Transverse colon (tissue), 4 donors: ENCODE data around the gene TSPAN5. TPM values are rescaled to one million over a fixed set of nuclear protein-coding genes. Genes with fewer than 3 reads are reported as not detected.

Experiments used
- DNase-seq: peaks from one replicate; pipeline ENCODE4 v3.0.0-alpha.2; 2019
- H3K27ac ChIP-seq, 4 donors: fragments of 200-600 bp; sonication (generic); 2 replicates each; pipeline ENCODE4 v1.5.1; 2016 to 2018; ENCODE audit warnings: inconsistent platforms in 4 of 4
- H3K27me3 ChIP-seq: fragments of 200-600 bp; sonication (generic); 2 replicates; pipeline ENCODE4 v1.5.1; 2017; ENCODE audit warnings: inconsistent platforms
- H3K36me3 ChIP-seq, 4 donors: fragments of 200-600 bp; sonication (generic); 2 replicates each; pipeline ENCODE4 v1.5.1; 2017 to 2019; ENCODE audit warnings: inconsistent platforms in 4 of 4
- H3K4me1 ChIP-seq, 4 donors: fragments of 200-600 bp; sonication (generic); 2 replicates each; pipeline ENCODE4 v1.5.1; 2017 to 2020; ENCODE audit warnings: inconsistent platforms in 4 of 4
- H3K4me3 ChIP-seq, 4 donors: fragments of 200-600 bp; sonication (generic); 1 replicate in 1 of 4; 2 replicates in 3 of 4; pipeline versions ENCODE4 v1.5.1 to v1.6.1; 2017 to 2019; ENCODE audit warnings: inconsistent platforms in 4 of 4
- H3K9me3 ChIP-seq, 2 donors: fragments of 200-600 bp; sonication (generic); 2 replicates each; pipeline ENCODE4 v1.5.1; 2017 to 2019; ENCODE audit warnings: inconsistent platforms in 2 of 2
- CTCF ChIP-seq, 5 experiments: fragments of 200-600 bp in 3 of 5; fragments of 450-650 bp in 2 of 5; sonication (generic) in 3 of 5; IDR thresholded peaks; 1 replicate in 2 of 5; 2 replicates in 3 of 5; pipeline ENCODE4 v1.5.1; 2016 to 2017; ENCODE audit warnings: antibody characterized with exemption in 5 of 5, inconsistent platforms in 3 of 5, mild to moderate bottlenecking in 2 of 5, moderate library complexity in 1 of 5
- EP300 ChIP-seq: sonication (generic); formaldehyde crosslinking; IDR thresholded peaks from one replicate; pipeline ENCODE4 v1.6.1; 2017; ENCODE audit warnings: antibody characterized with exemption, low read depth
- POLR2A ChIP-seq: fragments of 450-650 bp; IDR thresholded peaks from one replicate; pipeline ENCODE4 v1.6.1; 2016; ENCODE audit warnings: antibody characterized with exemption, mild to moderate bottlenecking, moderate library complexity
- POLR2AphosphoS5 ChIP-seq, 3 donors: sonication (generic); formaldehyde crosslinking; IDR thresholded peaks; one replicate each; pipeline ENCODE4 v1.6.1; 2016; ENCODE audit warnings: antibody characterized with exemption in 3 of 3
- WGBS, 2 donors: methylation state at CpG; one replicate each; pipeline ENCODE4 v1.1.5; 2018; ENCODE audit warnings: low coverage in 1 of 2; 5-methylcytosine and 5-hydroxymethylcytosine counted together
- in situ Hi-C, 4 donors: fragments of 200-750 bp; cut with MboI; loops; one replicate each; pipeline versions ENCODE4 v1.15.0 to v1.15.1; 2017; ENCODE audit warnings: low sequenced_read_pairs in 3 of 4, low pct_ligation_motif_present in 1 of 4, low pct_unique_long_range_greater_than_20kb in 1 of 4
- intact Hi-C: fragments of 100-400 bp; cut with DNase I; formaldehyde crosslinking; loops from one replicate; pipeline ENCODE4 v1.15.1; 2023; ENCODE audit warnings: low total_unique reads
- total RNA-seq, 4 donors: library from RNA; depleted of rRNA; stranded (reverse); fragments of >200 nt; gene quantifications; one replicate each; pipeline ENCODE4 v1.1.0, GENCODE V29; 2016

The TSPAN5 gene
- total RNA-seq, 4 donors from 2014 or later: 1.1 to 9.6 (median 4.4) TPM

GRCh38 chr4:98685225-98686042 lies 27.0 kb upstream of the TSPAN5 start:
- H3K36me3 ChIP-seq: no peaks in the 10 kb centered on the region
- H3K27me3 ChIP-seq: no peaks in the 10 kb centered on the region
- DNase-seq: no peak
- no peak overlapping the region for H3K4me3 ChIP-seq
- intact Hi-C loops (no loop called here), in situ Hi-C loops (no loop called here)
- no peaks in the 10 kb centered on the region for H3K9me3 ChIP-seq
- no peak overlapping the region for H3K27ac ChIP-seq
- peaks cover 0 to 6% (median 0%) of the 10 kb centered on the region in 4 donors for H3K4me1 ChIP-seq
- TF ChIP-seq POLR2A: no peak
- no peak for TF ChIP-seq POLR2AphosphoS5 (IDR thresholded peaks at IDR 0.05)
- no peak for TF ChIP-seq EP300
- no peak for TF ChIP-seq CTCF (IDR thresholded peaks at IDR 0.05)
- 58 to 59% methylated on average over 8 of the region's 8 CpGs for WGBS, 2 donors

- 40 to 60% methylated on average over 2 of the region's 2 CpGs for WGBS, 2 donors
- Histone ChIP-seq H3K27me3 (no peaks in the 10 kb centered on the region), H3K4me1 (peaks cover 0 to 6% (median 0%) of the 10 kb centered on the region in 4 donors), H3K27ac (no peak overlapping the region), H3K36me3 (no peaks in the 10 kb centered on the region), H3K4me3 (no peak overlapping the region), H3K9me3 (no peaks in the 10 kb centered on the region)
- intact Hi-C loops: no loop called here
- TF ChIP-seq EP300 (no peak), POLR2A (no peak), POLR2AphosphoS5 (IDR thresholded peaks at IDR 0.05) (no peak)
- DNase-seq: no peak
- in situ Hi-C loops: no loop called here
These were observed 24.3 kb upstream of the TSPAN5 start for GRCh38 chr4:98682719-98683118.

DNA sequence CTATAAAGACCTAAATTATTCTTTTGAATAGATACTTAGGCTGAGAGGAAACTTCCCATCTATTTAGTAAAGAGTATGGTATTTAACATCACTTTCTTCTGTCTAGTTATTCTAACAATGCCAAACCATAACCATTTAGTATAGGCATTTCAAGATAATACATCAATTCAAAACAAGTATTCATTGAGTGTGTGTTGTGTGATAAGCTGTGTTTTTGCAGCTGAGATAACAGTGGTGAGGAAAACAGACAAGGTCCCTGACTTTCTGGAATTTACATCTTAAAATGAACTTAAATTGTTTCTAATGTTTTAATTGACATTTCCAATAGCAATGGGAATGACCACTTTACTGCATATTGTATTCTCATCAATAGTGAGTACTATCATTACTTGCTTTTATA lies 22.4 kb upstream of the TSPAN5 start:
- Histone ChIP-seq H3K9me3 (no peaks in the 10 kb centered on the region), H3K4me1 (peaks cover 0 to 4% (median 0%) of the 10 kb centered on the region in 4 donors), H3K27me3 (no peaks in the 10 kb centered on the region), H3K4me3 (no peak overlapping the region), H3K36me3 (no peaks in the 10 kb centered on the region), H3K27ac (no peak overlapping the region)
- in situ Hi-C loops (no loop called here), intact Hi-C loops (no loop called here)
- no peak for DNase-seq
- TF ChIP-seq POLR2AphosphoS5 (IDR thresholded peaks at IDR 0.05) (no peak), CTCF (IDR thresholded peaks at IDR 0.05) (no peak), EP300 (no peak), POLR2A (no peak)

- in situ Hi-C loops (no loop called here), intact Hi-C loops (no loop called here)
- H3K36me3 ChIP-seq: no peaks in the 10 kb centered on the region
- no peaks in the 10 kb centered on the region for H3K9me3 ChIP-seq
- no peak for DNase-seq
- WGBS, 2 donors: 67 to 74% methylated on average over 4 of the region's 4 CpGs
- no peak overlapping the region for H3K4me3 ChIP-seq
- H3K27me3 ChIP-seq: no peaks in the 10 kb centered on the region
- TF ChIP-seq POLR2A (no peak), EP300 (no peak), POLR2AphosphoS5 (IDR thresholded peaks at IDR 0.05) (no peak), CTCF (IDR thresholded peaks at IDR 0.05) (no peak)
- H3K4me1 ChIP-seq: no peaks in the 10 kb centered on the region
- H3K27ac ChIP-seq: no peak overlapping the region
These were observed 21.3 kb upstream of the TSPAN5 start for GRCh38 chr4:98679738-98680137.

DNA sequence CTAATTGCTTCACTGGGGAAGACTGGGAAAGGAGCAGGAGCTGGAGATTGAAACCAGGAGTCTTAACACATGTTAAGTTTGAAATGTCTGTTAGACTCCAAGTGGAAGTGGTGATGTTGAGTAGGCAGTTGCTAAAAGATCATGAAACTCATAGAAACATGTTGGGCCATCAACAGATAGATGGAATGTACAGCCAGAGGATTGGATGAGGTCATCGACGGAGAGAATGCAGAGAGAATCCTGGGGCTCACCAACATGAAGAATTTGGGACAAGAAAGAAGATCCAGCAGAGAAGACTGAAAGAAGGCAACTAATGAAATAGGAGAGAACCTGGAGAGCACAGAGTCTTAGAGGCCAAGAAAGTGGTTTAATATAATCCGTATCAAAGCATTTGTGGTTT lies 19.4 kb upstream of the TSPAN5 start:
- Histone ChIP-seq H3K27ac (no peak overlapping the region), H3K27me3 (no peaks in the 10 kb centered on the region), H3K4me1 (no peaks in the 10 kb centered on the region), H3K4me3 (no peak overlapping the region), H3K36me3 (no peaks in the 10 kb centered on the region), H3K9me3 (no peaks in the 10 kb centered on the region)
- WGBS, 2 donors: 93 to 96% methylated on average over 3 of the region's 3 CpGs
- TF ChIP-seq EP300 (no peak), POLR2AphosphoS5 (IDR thresholded peaks at IDR 0.05) (no peak), POLR2A (no peak), CTCF (IDR thresholded peaks at IDR 0.05) (no peak)
- in situ Hi-C loops (no loop called here), intact Hi-C loops (no loop called here)
- DNase-seq: no peak
